Measurements from ENCODE around the gene FYB1. TPM values are rescaled to one million over a fixed set of nuclear protein-coding genes. Genes with fewer than 3 reads are reported as not detected.

FYB1 gene
- total RNA-seq, 1 donor from 2014 or later = not detected

GRCh38 chr5:39158786-39159185, 60.6 kb downstream of the FYB1 start:
- TF ChIP-seq CTCF (conservative IDR thresholded peaks at IDR 0.05) = no peak
- DNase-seq (ENCODE audit: low read depth, low spot score) = no peak
- H3K36me3 Mint-ChIP-seq (ENCODE audit: low read depth) = no peaks in the 10 kb centered on the region
- no peaks in the 10 kb centered on the region for H3K9me3 Mint-ChIP-seq
- H3K4me1 Mint-ChIP-seq = no peaks in the 10 kb centered on the region
- no peak overlapping the region for H3K4me3 Mint-ChIP-seq
- peaks cover 2% of the 10 kb centered on the region for H3K27me3 Mint-ChIP-seq (ENCODE audit: low read depth)
- no peak overlapping the region for H3K27ac Mint-ChIP-seq (ENCODE audit: unreplicated experiment)

GRCh38 chr5:39158127-39158593, 61.2 kb downstream of the FYB1 start:
- H3K36me3 Mint-ChIP-seq (ENCODE audit: low read depth) = no peaks in the 10 kb centered on the region
- H3K27ac Mint-ChIP-seq (ENCODE audit: unreplicated experiment) = no peak overlapping the region
- no peak overlapping the region for H3K4me3 Mint-ChIP-seq
- peaks cover 2% of the 10 kb centered on the region for H3K27me3 Mint-ChIP-seq (ENCODE audit: low read depth)
- no peak for DNase-seq (ENCODE audit: low read depth, low spot score)
- TF ChIP-seq CTCF (conservative IDR thresholded peaks at IDR 0.05) = no peak
- no peaks in the 10 kb centered on the region for H3K9me3 Mint-ChIP-seq
- no peaks in the 10 kb centered on the region for H3K4me1 Mint-ChIP-seq

GRCh38 chr5:39157701-39158100, 61.7 kb downstream of the FYB1 start:
- Mint-ChIP-seq H3K9me3 (no peaks in the 10 kb centered on the region), H3K27ac (ENCODE audit: unreplicated experiment) (no peak overlapping the region), H3K4me1 (no peaks in the 10 kb centered on the region), H3K27me3 (ENCODE audit: low read depth) (peaks cover 2% of the 10 kb centered on the region), H3K4me3 (no peak overlapping the region), H3K36me3 (ENCODE audit: low read depth) (no peaks in the 10 kb centered on the region)
- TF ChIP-seq CTCF (conservative IDR thresholded peaks at IDR 0.05) = no peak
- no peak for DNase-seq (ENCODE audit: low read depth, low spot score)

GRCh38 chr5:39156082-39156481, 63.3 kb downstream of the FYB1 start:
- H3K27me3 Mint-ChIP-seq (ENCODE audit: low read depth) = peaks cover 2% of the 10 kb centered on the region
- no peak overlapping the region for H3K27ac Mint-ChIP-seq (ENCODE audit: unreplicated experiment)
- no peaks in the 10 kb centered on the region for H3K4me1 Mint-ChIP-seq

GRCh38 chr5:39151745-39152144, 67.6 kb downstream of the FYB1 start:
- no peaks in the 10 kb centered on the region for H3K9me3 Mint-ChIP-seq
- H3K27ac Mint-ChIP-seq (ENCODE audit: unreplicated experiment) = no peak overlapping the region
- H3K4me1 Mint-ChIP-seq = peaks cover 5% of the 10 kb centered on the region
- TF ChIP-seq CTCF (conservative IDR thresholded peaks at IDR 0.05) = no peak
- no peaks in the 10 kb centered on the region for H3K27me3 Mint-ChIP-seq (ENCODE audit: low read depth)
- DNase-seq (ENCODE audit: low read depth, low spot score) = no peak
- H3K36me3 Mint-ChIP-seq (ENCODE audit: low read depth) = no peaks in the 10 kb centered on the region
- no peak overlapping the region for H3K4me3 Mint-ChIP-seq

More at GRCh38 chr5:39156082-39156481, 63.3 kb downstream of the FYB1 start:
- H3K4me3 Mint-ChIP-seq = no peak overlapping the region
- TF ChIP-seq CTCF (conservative IDR thresholded peaks at IDR 0.05) = no peak
- no peaks in the 10 kb centered on the region for H3K36me3 Mint-ChIP-seq (ENCODE audit: low read depth)
- DNase-seq (ENCODE audit: low read depth, low spot score) = no peak
- no peaks in the 10 kb centered on the region for H3K9me3 Mint-ChIP-seq

GRCh38 chr5:39149966-39150365, 69.4 kb downstream of the FYB1 start:
- Mint-ChIP-seq H3K27ac (ENCODE audit: unreplicated experiment) (no peak overlapping the region), H3K9me3 (no peaks in the 10 kb centered on the region), H3K36me3 (ENCODE audit: low read depth) (no peaks in the 10 kb centered on the region), H3K4me1 (peaks cover 6% of the 10 kb centered on the region), H3K4me3 (no peak overlapping the region), H3K27me3 (ENCODE audit: low read depth) (no peaks in the 10 kb centered on the region)
- TF ChIP-seq CTCF (conservative IDR thresholded peaks at IDR 0.05) = no peak
- DNase-seq (ENCODE audit: low read depth, low spot score) = no peak
